GM18951 (cell line): ENCODE data around the gene ITPK1.

Source experiments
- POLR2A ChIP-seq: IDR thresholded peaks from 4 replicates; pipeline ENCODE4 v1.6.1; 2011; ENCODE audit warnings: mild to moderate bottlenecking; ENCODE audit not compliant: insufficient read length, insufficient read depth; ENCODE audit errors: extremely low read depth
- in situ Hi-C: fragments of 300-500 bp; cut with MboI; formaldehyde crosslinking; loops from one replicate; pipeline ENCODE4 v1.12.0; 2022; ENCODE audit warnings: low sequenced_read_pairs, mixed read lengths, inconsistent platforms; ENCODE audit not compliant: unreplicated experiment

Gene ITPK1

DNA sequence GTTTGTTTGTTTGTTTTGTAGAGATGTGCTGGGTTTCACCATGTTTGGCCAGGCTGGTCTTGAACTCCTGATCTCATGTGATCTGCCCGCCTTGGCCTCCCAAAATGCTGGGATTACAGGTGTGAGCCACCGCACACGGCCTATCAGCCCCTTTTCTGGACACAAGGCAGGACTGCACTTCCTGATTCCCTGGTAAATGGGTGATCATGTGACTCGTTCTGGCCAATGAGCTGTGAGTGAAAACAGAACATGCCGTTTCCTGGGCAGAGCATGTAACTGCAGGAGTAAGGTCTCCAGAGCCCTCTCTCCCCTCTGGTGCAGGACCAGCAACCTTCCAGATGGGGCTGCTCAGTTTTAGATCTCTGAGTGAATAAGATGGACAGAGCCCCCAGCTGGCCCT lies 92.7 kb downstream of the ITPK1 start:
- TF ChIP-seq POLR2A, result no peak
- in situ Hi-C loops, result no loop called here

GRCh38 chr14:93019970-93020369 lies 95.8 kb downstream of the ITPK1 start:
- no peak for TF ChIP-seq POLR2A
- in situ Hi-C loops, result no loop called here

DNA sequence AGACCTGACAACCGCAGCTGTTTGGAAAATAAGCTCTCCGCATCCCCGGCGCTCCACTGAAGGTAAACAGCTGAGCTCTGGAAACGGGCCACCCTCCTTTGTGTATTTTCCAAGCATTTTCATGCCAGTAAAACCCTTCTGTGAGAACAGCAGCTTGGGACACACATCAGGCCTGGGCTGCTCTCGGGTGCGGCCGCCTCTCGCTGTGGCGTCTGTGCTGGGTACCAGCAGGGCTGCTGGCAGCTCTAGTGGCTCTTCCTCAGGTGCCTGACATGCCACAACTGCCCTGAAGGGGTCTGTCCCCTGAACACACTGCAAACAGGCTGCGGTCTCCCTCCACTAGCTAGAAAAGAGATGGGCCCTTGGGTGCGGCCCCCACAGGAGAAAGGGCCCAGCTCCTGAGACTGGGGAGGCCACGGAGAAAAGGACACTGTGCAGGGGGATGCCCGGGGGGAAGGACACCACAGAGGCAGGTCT lies 96.3 kb downstream of the ITPK1 start:
- in situ Hi-C loops, result no loop called here
- no peak for TF ChIP-seq POLR2A

DNA sequence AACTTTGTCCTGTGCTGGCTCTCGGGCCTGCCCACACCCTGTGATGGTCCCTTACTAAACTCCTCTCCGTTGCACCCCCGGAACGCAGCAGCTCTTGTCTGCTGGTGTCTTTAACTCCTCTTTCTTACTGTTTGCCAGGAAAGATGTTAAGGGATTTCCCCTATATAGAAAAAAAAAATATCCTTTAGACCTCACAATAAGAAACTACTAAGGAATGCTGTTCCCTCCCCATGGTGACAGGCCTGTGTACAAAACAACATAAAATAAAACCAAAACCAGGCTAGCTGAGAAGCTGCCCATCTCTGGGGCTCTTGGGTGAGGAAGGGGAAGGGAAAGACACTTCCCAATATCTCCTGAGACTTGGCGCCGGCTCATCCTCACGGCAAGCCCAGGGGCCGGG lies 97.4 kb downstream of the ITPK1 start:
- TF ChIP-seq POLR2A, result no peak
- in situ Hi-C loops, result no loop called here

DNA sequence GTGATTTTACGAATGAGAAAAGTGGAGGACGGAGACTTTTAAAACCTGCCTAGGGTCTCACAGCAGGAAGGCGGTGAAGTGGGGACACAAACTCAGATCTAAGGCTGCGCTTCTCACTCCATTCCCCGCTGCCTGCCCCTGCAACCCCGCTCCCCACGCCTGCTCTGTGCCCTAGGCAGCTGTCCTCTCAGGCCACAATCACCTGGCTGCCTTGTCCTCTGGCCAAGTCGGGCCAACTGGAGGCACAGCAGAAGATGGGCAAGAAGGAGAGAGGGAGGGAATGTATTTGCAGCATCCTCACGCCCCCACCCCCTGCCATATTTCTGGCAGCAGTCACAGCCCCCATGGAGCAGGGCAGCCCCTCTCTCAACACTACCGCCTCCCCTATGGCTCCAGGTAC lies 97.8 kb downstream of the ITPK1 start:
- no peak for TF ChIP-seq POLR2A
- in situ Hi-C loops, result no loop called here

GRCh38 chr14:93017301-93017797 lies 98.4 kb downstream of the ITPK1 start:
- in situ Hi-C loops, result no loop called here

GRCh38 chr14:93016275-93016845 lies 99.4 kb downstream of the ITPK1 start:
- TF ChIP-seq POLR2A, result no peak
- in situ Hi-C loops, result no loop called here

More at GRCh38 chr14:93017301-93017797, 98.4 kb downstream of the ITPK1 start:
- no peak for TF ChIP-seq POLR2A

- in situ Hi-C loops, result no loop called here
Measured at GRCh38 chr14:93015505-93015904, 100.2 kb downstream of the ITPK1 start.

GRCh38 chr14:93015064-93015463 lies 100.7 kb downstream of the ITPK1 start:
- in situ Hi-C loops, result no loop called here
- no peak for TF ChIP-seq POLR2A

More at GRCh38 chr14:93015505-93015904, 100.2 kb downstream of the ITPK1 start:
- no peak for TF ChIP-seq POLR2A

GRCh38 chr14:93014058-93015023 lies 101.4 kb downstream of the ITPK1 start:
- in situ Hi-C loops, result no loop called here
- no peak for TF ChIP-seq POLR2A

- no peak for TF ChIP-seq POLR2A
- in situ Hi-C loops, result no loop called here
Measured at GRCh38 chr14:93012951-93013719, 102.6 kb downstream of the ITPK1 start.

- TF ChIP-seq POLR2A, result no peak
Measured at GRCh38 chr14:93012506-93012905, 103.2 kb downstream of the ITPK1 start.

More at GRCh38 chr14:93012506-93012905, 103.2 kb downstream of the ITPK1 start:
- in situ Hi-C loops, result no loop called here
